Type B pancreatic cell (in vitro differentiated cells): Measurements from ENCODE around the gene YIF1A. TPM values are rescaled to one million over a fixed set of nuclear protein-coding genes. Genes with fewer than 3 reads are reported as not detected.
"Not testable (repeated sequence)": the region's sequence is repeated elsewhere in the genome, so short reads cannot be mapped to it uniquely, and the experiment has no call there.

ENCODE experiments used
- DNase-seq: peaks from one replicate; pipeline ENCODE4 v3.0.0; 2021; ENCODE audit warnings: mixed read lengths; ENCODE audit not compliant: unreplicated experiment; ENCODE audit errors: extremely low spot score
- H3K27ac Mint-ChIP-seq: 2 replicates; pipeline ENCODE4 v1.8.0; 2021; ENCODE audit warnings: mild to moderate bottlenecking, mixed read lengths
- H3K27me3 Mint-ChIP-seq: 2 replicates; pipeline ENCODE4 v1.8.0; 2021; ENCODE audit warnings: mixed read lengths
- H3K36me3 Mint-ChIP-seq: 2 replicates; pipeline ENCODE4 v1.8.0; 2021; ENCODE audit warnings: mixed read lengths
- H3K4me1 Mint-ChIP-seq: one replicate; pipeline ENCODE4 v1.8.0; 2021; ENCODE audit warnings: mixed read lengths; ENCODE audit not compliant: unreplicated experiment
- H3K4me3 Mint-ChIP-seq: 2 replicates; pipeline ENCODE4 v1.8.0; 2021; ENCODE audit warnings: mild to moderate bottlenecking, mixed read lengths
- H3K9me3 Mint-ChIP-seq: 2 replicates; pipeline ENCODE4 v1.8.0; 2021; ENCODE audit warnings: mixed read lengths
- CTCF ChIP-seq: fragments of 200-600 bp; sonication (generic); conservative IDR thresholded peaks from 2 replicates; pipeline ENCODE4 v1.5.0; 2021; ENCODE audit warnings: antibody characterized with exemption, mild to moderate bottlenecking
- total RNA-seq: library from RNA; stranded (reverse); gene quantifications from 2 replicates; pipeline ENCODE4 v1.2.1, GENCODE V29; 2021; ENCODE audit warnings: low replicate concordance

The YIF1A gene
- total RNA-seq, 1 donor from 2014 or later = 87.0 TPM

DNA sequence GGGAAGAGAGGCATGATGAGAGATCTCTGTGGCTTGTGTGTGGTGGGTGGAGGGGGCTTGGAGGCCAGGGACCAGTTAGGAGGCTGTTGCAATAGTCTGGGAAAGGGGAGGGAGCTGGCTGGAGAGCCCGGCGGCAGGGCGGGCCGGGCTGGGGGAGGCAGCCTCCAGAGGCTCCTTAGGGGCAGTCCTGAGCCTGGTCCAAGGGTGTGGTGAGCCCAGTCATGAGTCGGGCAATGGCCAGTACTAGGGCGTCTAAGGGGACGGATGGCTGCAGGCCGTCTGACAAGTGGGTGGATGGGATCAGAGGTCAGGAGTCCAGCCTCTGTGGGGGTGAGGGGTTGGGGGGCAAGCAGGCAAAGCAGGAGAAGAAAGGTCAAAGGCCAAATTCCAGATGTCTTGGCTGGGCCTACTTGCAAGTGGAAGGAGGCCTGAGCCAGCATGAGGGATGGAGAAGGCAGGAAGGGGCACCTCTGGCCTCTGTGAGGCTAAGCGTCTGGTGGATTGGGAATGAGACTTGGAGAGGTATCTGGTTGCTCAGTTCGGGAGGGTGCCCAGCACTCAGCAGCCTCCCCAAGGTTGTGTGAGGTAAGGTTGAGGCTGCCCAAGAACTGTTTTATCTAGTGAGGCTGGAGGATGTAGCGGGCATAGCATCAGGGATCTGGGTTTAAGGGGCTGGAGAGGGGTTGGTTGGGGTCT, 33.9 kb upstream of the YIF1A start:
- DNase-seq = no peak
- peaks cover 6% of the 10 kb centered on the region for H3K9me3 Mint-ChIP-seq
- no peak overlapping the region for H3K4me3 Mint-ChIP-seq
- H3K4me1 Mint-ChIP-seq = peaks cover 35% of the 10 kb centered on the region
- no peaks in the 10 kb centered on the region for H3K27me3 Mint-ChIP-seq
- peak overlapping the region; percentile 65 for H3K27ac Mint-ChIP-seq
- no peaks in the 10 kb centered on the region for H3K36me3 Mint-ChIP-seq
- no peak for TF ChIP-seq CTCF

DNA sequence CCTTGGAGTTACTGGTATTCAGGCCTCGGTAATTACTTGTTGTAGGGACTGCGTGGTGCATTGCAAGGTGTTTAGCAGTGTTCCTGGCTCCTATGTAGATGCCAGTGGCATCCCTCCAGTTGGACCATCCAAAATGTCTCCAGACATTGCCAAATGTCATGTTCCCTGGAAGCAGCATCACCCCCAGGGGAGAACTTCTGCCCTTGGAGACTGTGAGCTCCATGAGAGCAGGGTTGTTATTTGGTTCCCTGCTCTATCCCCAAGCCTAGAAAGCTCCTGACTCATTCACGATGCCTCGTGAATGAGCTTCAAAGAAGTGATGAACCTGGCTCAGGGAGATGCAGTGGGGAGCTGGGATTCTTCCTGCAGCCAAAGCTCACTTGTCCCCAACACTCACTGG, 32.7 kb upstream of the YIF1A start:
- Mint-ChIP-seq H3K27me3 (no peaks in the 10 kb centered on the region), H3K27ac (no peak overlapping the region), H3K4me1 (peaks cover 32% of the 10 kb centered on the region), H3K36me3 (no peaks in the 10 kb centered on the region), H3K9me3 (peaks cover 6% of the 10 kb centered on the region), H3K4me3 (no peak overlapping the region)
- no peak for TF ChIP-seq CTCF
- no peak for DNase-seq

DNA sequence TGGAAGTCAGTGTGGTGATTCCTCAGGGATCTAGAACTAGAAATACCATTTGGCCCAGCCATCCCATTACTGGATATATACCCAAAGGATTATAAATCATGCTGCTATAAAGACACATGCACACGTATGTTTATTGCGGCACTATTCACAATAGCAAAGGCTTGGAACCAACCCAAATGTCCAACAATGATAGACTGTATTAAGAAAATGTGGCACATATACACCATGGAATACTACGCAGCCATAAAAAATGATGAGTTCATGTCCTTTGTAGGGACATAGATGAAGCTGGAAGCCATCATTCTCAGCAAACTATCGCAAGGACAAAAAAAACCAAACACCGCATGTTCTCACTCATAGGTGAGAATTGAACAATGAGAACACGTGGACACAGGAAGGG, 31.8 kb upstream of the YIF1A start:
- not testable (repeated sequence) for H3K9me3 Mint-ChIP-seq, DNase-seq, H3K27me3 Mint-ChIP-seq, H3K36me3 Mint-ChIP-seq, H3K27ac Mint-ChIP-seq, H3K4me3 Mint-ChIP-seq
- peaks cover 30% of the 10 kb centered on the region for H3K4me1 Mint-ChIP-seq

- H3K27me3 Mint-ChIP-seq, H3K9me3 Mint-ChIP-seq, H3K4me3 Mint-ChIP-seq, DNase-seq, H3K27ac Mint-ChIP-seq, H3K36me3 Mint-ChIP-seq: not testable (repeated sequence)
- peaks cover 35% of the 10 kb centered on the region for H3K4me1 Mint-ChIP-seq
These were observed 31.3 kb upstream of the YIF1A start for GRCh38 chr11:66320289-66320688.

DNA sequence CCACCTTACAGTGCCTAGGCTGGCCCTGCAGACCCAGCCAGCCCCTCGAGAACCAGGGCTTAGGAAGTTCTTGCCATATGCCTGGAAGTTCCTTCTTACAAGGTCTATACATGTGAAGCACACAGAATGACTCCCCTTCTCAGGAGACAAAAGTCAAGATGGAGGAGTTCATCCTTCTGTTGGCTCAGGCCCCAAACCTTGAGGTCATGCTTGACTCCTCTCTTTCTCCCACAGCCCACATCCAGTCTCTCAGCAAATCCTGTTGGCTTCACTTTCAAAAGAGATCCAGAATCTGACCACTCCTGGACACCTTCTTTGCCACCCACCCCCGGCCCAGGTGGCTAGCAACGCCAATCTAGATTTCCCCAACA, 29.6 kb upstream of the YIF1A start:
- no peak for DNase-seq
- H3K4me1 Mint-ChIP-seq = peaks cover 37% of the 10 kb centered on the region
- H3K9me3 Mint-ChIP-seq = peaks cover 6% of the 10 kb centered on the region
- H3K27ac Mint-ChIP-seq = peak overlapping the region; percentile 68
- peaks cover 3% of the 10 kb centered on the region for H3K27me3 Mint-ChIP-seq
- no peaks in the 10 kb centered on the region for H3K36me3 Mint-ChIP-seq
- H3K4me3 Mint-ChIP-seq = no peak overlapping the region
- no peak for TF ChIP-seq CTCF

- DNase-seq = no peak
- Mint-ChIP-seq H3K27me3 (peaks cover 3% of the 10 kb centered on the region), H3K36me3 (no peaks in the 10 kb centered on the region), H3K27ac (peak overlapping the region; percentile 68), H3K9me3 (peaks cover 6% of the 10 kb centered on the region), H3K4me3 (peak overlapping the region; percentile 78), H3K4me1 (peaks cover 30% of the 10 kb centered on the region)
- no peak for TF ChIP-seq CTCF
These were observed 29.0 kb upstream of the YIF1A start for GRCh38 chr11:66317723-66318599.
